Liver (tissue), 9 donors: ENCODE results near the gene TLCD4. TPM values are rescaled to one million over a fixed set of nuclear protein-coding genes. Genes with fewer than 3 reads are reported as not detected.

Experiments
- DNase-seq: peaks from one replicate; pipeline ENCODE4 v3.0.0-alpha.2; 2017; ENCODE audit warnings: low spot score
- H3K27ac ChIP-seq, 2 donors: one replicate each; pipeline ENCODE4 v1.7.0; 2013; ENCODE audit warnings: inconsistent platforms in 2 of 2, low read length in 2 of 2, control low read depth in 1 of 2, low read depth in 1 of 2, mild to moderate bottlenecking in 1 of 2
- H3K27me3 ChIP-seq, 4 donors: one replicate each; pipeline versions ENCODE4 v1.6.1 to v1.7.0; 2013; ENCODE audit warnings: low read length in 3 of 4, inconsistent platforms in 1 of 4, mild to moderate bottlenecking in 1 of 4, moderate library complexity in 1 of 4; ENCODE audit not compliant: control insufficient read depth in 4 of 4, insufficient read depth in 4 of 4
- H3K36me3 ChIP-seq, 4 donors: one replicate each; pipeline versions ENCODE4 v1.6.1 to v1.7.0; 2013; ENCODE audit warnings: low read length in 3 of 4, mild to moderate bottlenecking in 3 of 4, low read depth in 1 of 4, moderate library complexity in 1 of 4; ENCODE audit not compliant: control insufficient read depth in 4 of 4, insufficient read depth in 3 of 4
- H3K4me1 ChIP-seq, 4 donors: one replicate each; pipeline versions ENCODE4 v1.6.1 to v1.7.0; 2013; ENCODE audit warnings: low read length in 3 of 4, mild to moderate bottlenecking in 3 of 4, moderate library complexity in 1 of 4; ENCODE audit not compliant: control insufficient read depth in 4 of 4, insufficient read depth in 4 of 4
- H3K4me3 ChIP-seq, 3 donors: one replicate each; pipeline versions ENCODE4 v1.6.1 to v1.7.0; 2013; ENCODE audit warnings: low read length in 3 of 3, control low read depth in 1 of 3, low read depth in 1 of 3, mild to moderate bottlenecking in 1 of 3
- H3K9ac ChIP-seq, 2 donors: one replicate each; pipeline ENCODE4 v1.7.0; 2013; ENCODE audit warnings: low read length in 2 of 2, mild to moderate bottlenecking in 2 of 2, moderate library complexity in 2 of 2, control low read depth in 1 of 2, low read depth in 1 of 2
- H3K9me3 ChIP-seq, 4 donors: one replicate each; pipeline versions ENCODE4 v1.6.1 to v1.7.0; 2013; ENCODE audit warnings: low read length in 3 of 4; ENCODE audit not compliant: control insufficient read depth in 4 of 4
- ATF3 ChIP-seq: IDR thresholded peaks from 2 replicates; pipeline ENCODE4 v1.6.1; 2016; ENCODE audit warnings: antibody characterized with exemption
- EGR1 ChIP-seq, 2 donors: IDR thresholded peaks; 2 replicates each; pipeline ENCODE4 v1.6.1; 2016 to 2018; ENCODE audit warnings: antibody characterized with exemption in 2 of 2, low read depth in 2 of 2
- FOXA1 ChIP-seq: IDR thresholded peaks from 2 replicates; pipeline ENCODE4 v1.6.1; 2016; ENCODE audit warnings: antibody characterized with exemption
- FOXA2 ChIP-seq: IDR thresholded peaks from 2 replicates; pipeline ENCODE4 v1.6.1; 2016; ENCODE audit warnings: antibody characterized with exemption
- GABPA ChIP-seq, 2 donors: IDR thresholded peaks in 1 of 2; conservative IDR thresholded peaks in 1 of 2; 2 replicates each; pipeline ENCODE4 v1.6.1; 2016; ENCODE audit warnings: antibody characterized with exemption in 2 of 2, mild to moderate bottlenecking in 1 of 2, moderate library complexity in 1 of 2
- HNF4A ChIP-seq, 2 donors: conservative IDR thresholded peaks; 2 replicates each; pipeline ENCODE4 v1.6.1; 2016; ENCODE audit warnings: antibody characterized with exemption in 2 of 2, mild to moderate bottlenecking in 2 of 2
- HNF4G ChIP-seq: IDR thresholded peaks from 2 replicates; pipeline ENCODE4 v1.6.1; 2016; ENCODE audit warnings: antibody characterized with exemption
- JUND ChIP-seq, 2 donors: IDR thresholded peaks; 2 replicates each; pipeline ENCODE4 v1.6.1; 2016; ENCODE audit warnings: antibody characterized with exemption in 2 of 2
- MAX ChIP-seq: IDR thresholded peaks from 2 replicates; pipeline ENCODE4 v1.6.1; 2016; ENCODE audit warnings: antibody characterized with exemption
- NR2F2 ChIP-seq: IDR thresholded peaks from 2 replicates; pipeline ENCODE4 v1.6.1; 2016; ENCODE audit warnings: antibody characterized with exemption
- RAD21 ChIP-seq, 2 donors: IDR thresholded peaks; 2 replicates each; pipeline ENCODE4 v1.6.1; 2016; ENCODE audit warnings: antibody characterized with exemption in 2 of 2, mild to moderate bottlenecking in 2 of 2
- REST ChIP-seq: IDR thresholded peaks from 2 replicates; pipeline ENCODE4 v1.6.1; 2016; ENCODE audit warnings: antibody characterized with exemption, mild to moderate bottlenecking
- SP1 ChIP-seq: IDR thresholded peaks from 2 replicates; pipeline ENCODE4 v1.6.1; 2018; ENCODE audit warnings: antibody characterized with exemption, mild to moderate bottlenecking
- TAF1 ChIP-seq: conservative IDR thresholded peaks from 2 replicates; pipeline ENCODE4 v1.6.1; 2016; ENCODE audit warnings: antibody characterized with exemption, mild to moderate bottlenecking
- YY1 ChIP-seq: IDR thresholded peaks from 2 replicates; pipeline ENCODE4 v1.6.1; 2016; ENCODE audit warnings: antibody characterized with exemption, mild to moderate bottlenecking
- ZBTB33 ChIP-seq: IDR thresholded peaks from 2 replicates; pipeline ENCODE4 v1.6.1; 2016; ENCODE audit warnings: antibody characterized with exemption
- WGBS: extraction: QIAGEN DNeasy Blood & Tissue Kit; methylation state at CpG from one replicate; pipeline ENCODE4 v1.1.7; 2013; 5-methylcytosine and 5-hydroxymethylcytosine counted together
- polyA plus RNA-seq, 2 donors: library from polyadenylated mRNA; stranded (reverse) in 1 of 2; unstranded in 1 of 2; fragments of 200-250 nt in 1 of 2; fragments of >200 nt in 1 of 2; fragmentation: Nextera tagmentation in 1 of 2; extraction: Ambion mirVana in 1 of 2; gene quantifications; one replicate each; pipeline versions ENCODE4 v1.2.1 to v1.2.3, GENCODE V29; 2013 to 2015
- total RNA-seq, 2 donors: library from RNA; depleted of rRNA; stranded (reverse); fragments of >200 nt; gene quantifications; one replicate each; pipeline ENCODE4 v1.2.3, GENCODE V29; 2014
- donor health status: healthy.
- donor health status: healthy.
- donor health status: healthy.
- donor health status: healthy.
- donor health status: healthy.

The TLCD4 gene
- total and polyA plus RNA-seq, 4 donors, result 24.9 to 131 (median 85.6) TPM

GRCh38 chr1:95145493-95145892, 28.3 kb downstream of the TLCD4 start:
- WGBS, result 77% methylated on average over 1 of the region's 1 CpG
- Histone ChIP-seq H3K9ac (no peak overlapping the region), H3K27me3 (no peaks in the 10 kb centered on the region), H3K27ac (no peak overlapping the region), H3K4me1 (no peaks in the 10 kb centered on the region), H3K9me3 (no peaks in the 10 kb centered on the region), H3K36me3 (peaks cover 0 to 21% (median 9%) of the 10 kb centered on the region in 4 donors), H3K4me3 (no peak overlapping the region)
- no peak for TF ChIP-seq MAX
- no peak for TF ChIP-seq YY1
- no peak for TF ChIP-seq HNF4A (conservative IDR thresholded peaks at IDR 0.05)
- TF ChIP-seq RAD21 (IDR thresholded peaks at IDR 0.05), result no peak
- no peak for TF ChIP-seq FOXA1
- no peak for TF ChIP-seq GABPA (IDR thresholded peaks at IDR 0.05 in 1 of 2, conservative IDR thresholded peaks at IDR 0.05 in 1 of 2)
- no peak for TF ChIP-seq TAF1
- no peak for TF ChIP-seq ZBTB33
- no peak for TF ChIP-seq NR2F2
- no peak for TF ChIP-seq SP1
- no peak for TF ChIP-seq FOXA2
- no peak for TF ChIP-seq HNF4G
- no peak for TF ChIP-seq ATF3
- no peak for TF ChIP-seq JUND (IDR thresholded peaks at IDR 0.05)
- no peak for DNase-seq

GRCh38 chr1:95146637-95147036, 29.5 kb downstream of the TLCD4 start:
- H3K27me3 ChIP-seq, result no peaks in the 10 kb centered on the region
- no peaks in the 10 kb centered on the region for H3K9me3 ChIP-seq
- H3K4me3 ChIP-seq, result no peak overlapping the region
- H3K27ac ChIP-seq, result no peak overlapping the region
- no peak for TF ChIP-seq HNF4G
- DNase-seq, result no peak
- no peaks in the 10 kb centered on the region for H3K4me1 ChIP-seq
- peaks cover 0 to 28% (median 9%) of the 10 kb centered on the region in 4 donors for H3K36me3 ChIP-seq
- H3K9ac ChIP-seq, result no peak overlapping the region

- no peak overlapping the region for H3K4me3 ChIP-seq
- no peak overlapping the region for H3K9ac ChIP-seq
- WGBS, result 70% methylated on average over 1 of the region's 1 CpG
- no peak overlapping the region for H3K27ac ChIP-seq
- peaks cover 0 to 16% (median 5%) of the 10 kb centered on the region in 4 donors for H3K36me3 ChIP-seq
- no peak for DNase-seq
- H3K27me3 ChIP-seq, result no peaks in the 10 kb centered on the region
- TF ChIP-seq YY1 (no peak), HNF4A (conservative IDR thresholded peaks at IDR 0.05) (no peak), FOXA2 (no peak), EGR1 (IDR thresholded peaks at IDR 0.05; ENCODE audit: low read depth in 2 of 2) (no peak), MAX (no peak), REST (no peak), ATF3 (no peak), ZBTB33 (no peak), NR2F2 (no peak), GABPA (IDR thresholded peaks at IDR 0.05 in 1 of 2, conservative IDR thresholded peaks at IDR 0.05 in 1 of 2) (no peak), HNF4G (no peak)
- H3K4me1 ChIP-seq, result peaks cover 0 to 4% (median under 1%) of the 10 kb centered on the region in 4 donors
- no peaks in the 10 kb centered on the region for H3K9me3 ChIP-seq
Observed at GRCh38 chr1:95154096-95154495, 36.9 kb downstream of the TLCD4 start.
